Neural progenitor cell (in vitro differentiated cells): ENCODE data around the gene SEMA4A. TPM values are rescaled to one million over a fixed set of nuclear protein-coding genes. Genes with fewer than 3 reads are reported as not detected.

Source experiments
- DNase-seq: peaks from one replicate; pipeline ENCODE4 v3.0.0-alpha.2; 2016; ENCODE audit warnings: low spot score
- H2AFZ ChIP-seq: fragments of 200-600 bp; sonication (generic); replicated peaks from 2 replicates; pipeline ENCODE4 v1.6.1; 2016; ENCODE audit warnings: antibody characterized with exemption
- H3F3A ChIP-seq: fragments of 200-600 bp; sonication (generic); 2 replicates; pipeline ENCODE4 v1.6.1; 2016; ENCODE audit warnings: antibody characterized with exemption, low read depth
- H3K27ac ChIP-seq: fragments of 200-600 bp; sonication (generic); 2 replicates; pipeline ENCODE4 v1.5.1; 2016; ENCODE audit warnings: mild to moderate bottlenecking
- H3K27me3 ChIP-seq: fragments of 200-600 bp; sonication (generic); 2 replicates; pipeline ENCODE4 v1.6.1; 2016; ENCODE audit warnings: mild to moderate bottlenecking, moderate library complexity
- H3K36me3 ChIP-seq: fragments of 200-600 bp; sonication (generic); 2 replicates; pipeline ENCODE4 v1.5.1; 2016
- H3K4me1 ChIP-seq: fragments of 200-600 bp; sonication (generic); 2 replicates; pipeline ENCODE4 v1.6.1; 2016; ENCODE audit warnings: mixed run types
- H3K4me2 ChIP-seq: fragments of 200-600 bp; sonication (generic); 2 replicates; pipeline ENCODE4 v1.6.1; 2016
- H3K4me3 ChIP-seq: fragments of 200-600 bp; sonication (generic); 2 replicates; pipeline ENCODE4 v1.5.1; 2016
- H3K79me2 ChIP-seq: fragments of 200-600 bp; sonication (generic); 2 replicates; pipeline ENCODE4 v1.6.1; 2016; ENCODE audit warnings: low read depth
- H3K9ac ChIP-seq: fragments of 200-600 bp; sonication (generic); 2 replicates; pipeline ENCODE4 v1.6.1; 2016
- H3K9me3 ChIP-seq: fragments of 200-600 bp; sonication (generic); 2 replicates; pipeline ENCODE4 v1.5.1; 2016; ENCODE audit warnings: low read depth
- H4K20me1 ChIP-seq: fragments of 200-600 bp; sonication (generic); 2 replicates; pipeline ENCODE4 v1.6.1; 2016; ENCODE audit warnings: low read depth
- H3K27ac Mint-ChIP-seq: 3 replicates; pipeline ENCODE4 v1.8.0; 2021; ENCODE audit warnings: mixed read lengths
- H3K27me3 Mint-ChIP-seq: 2 replicates; pipeline ENCODE4 v1.8.0; 2022; ENCODE audit warnings: low read depth, mild to moderate bottlenecking, inconsistent platforms, moderate library complexity, mixed read lengths; ENCODE audit not compliant: insufficient read depth
- H3K36me3 Mint-ChIP-seq: 3 replicates; pipeline ENCODE4 v1.8.0; 2021; ENCODE audit warnings: mixed read lengths
- H3K4me1 Mint-ChIP-seq: 3 replicates; pipeline ENCODE4 v1.8.0; 2021; ENCODE audit warnings: mixed read lengths
- H3K4me3 Mint-ChIP-seq: 3 replicates; pipeline ENCODE4 v1.8.0; 2021; ENCODE audit warnings: mild to moderate bottlenecking, moderate library complexity, mixed read lengths
- H3K9me3 Mint-ChIP-seq: 3 replicates; pipeline ENCODE4 v1.8.0; 2020; ENCODE audit warnings: mixed read lengths
- EZH2 ChIP-seq: fragments of 200-600 bp; sonication (generic); IDR thresholded peaks from 2 replicates; pipeline ENCODE4 v1.6.1; 2017; ENCODE audit warnings: antibody characterized with exemption, mild to moderate bottlenecking, moderate library complexity
- EZH2phosphoT487 ChIP-seq: fragments of 200-600 bp; sonication (generic); IDR thresholded peaks from 2 replicates; pipeline ENCODE4 v1.6.1; 2017; ENCODE audit warnings: antibody characterized with exemption
- total RNA-seq: library from RNA; depleted of rRNA; stranded (reverse); fragments of >200 nt; gene quantifications from 2 replicates; pipeline ENCODE4 v1.2.3, GENCODE V29; 2015; ENCODE audit warnings: low replicate concordance
- TF ChIP-seq, protein P1 (sequence below): fragments of 200-600 bp; sonication (generic); IDR thresholded peaks from 2 replicates; pipeline ENCODE4 v1.5.1; 2017; ENCODE audit warnings: antibody characterized with exemption, mild to moderate bottlenecking

Gene SEMA4A
- total RNA-seq, 1 donor from 2014 or later = 0.69 TPM

GRCh38 chr1:156146769-156147405 is 6.5 kb upstream of the SEMA4A start:
- Mint-ChIP-seq H3K36me3 (no peaks in the 10 kb centered on the region), H3K4me3 (peak overlapping the region; percentile 74), H3K27ac (no peak overlapping the region), H3K27me3 (peaks cover 11% of the 10 kb centered on the region), H3K9me3 (no peaks in the 10 kb centered on the region), H3K4me1 (peaks cover 46% of the 10 kb centered on the region)
- H3K36me3 ChIP-seq = no peaks in the 10 kb centered on the region
- DNase-seq = no peak
- H3K79me2 ChIP-seq = no peaks in the 10 kb centered on the region
- H3K4me3 ChIP-seq = peak overlapping the region; percentile 22
- H3F3A ChIP-seq = peaks cover 23% of the 10 kb centered on the region
- H3K27me3 ChIP-seq = peaks cover 6% of the 10 kb centered on the region
- no peak overlapping the region for H3K27ac ChIP-seq
- no peaks in the 10 kb centered on the region for H4K20me1 ChIP-seq
- peak overlapping the region; percentile 67 for H3K4me2 ChIP-seq
- peak overlapping the region; percentile 53 for H2AFZ ChIP-seq
- H3K9ac ChIP-seq = no peak overlapping the region
- no peak for TF ChIP-seq EZH2phosphoT487
- no peak for TF ChIP-seq EZH2
- TF ChIP-seq, protein P1, sequence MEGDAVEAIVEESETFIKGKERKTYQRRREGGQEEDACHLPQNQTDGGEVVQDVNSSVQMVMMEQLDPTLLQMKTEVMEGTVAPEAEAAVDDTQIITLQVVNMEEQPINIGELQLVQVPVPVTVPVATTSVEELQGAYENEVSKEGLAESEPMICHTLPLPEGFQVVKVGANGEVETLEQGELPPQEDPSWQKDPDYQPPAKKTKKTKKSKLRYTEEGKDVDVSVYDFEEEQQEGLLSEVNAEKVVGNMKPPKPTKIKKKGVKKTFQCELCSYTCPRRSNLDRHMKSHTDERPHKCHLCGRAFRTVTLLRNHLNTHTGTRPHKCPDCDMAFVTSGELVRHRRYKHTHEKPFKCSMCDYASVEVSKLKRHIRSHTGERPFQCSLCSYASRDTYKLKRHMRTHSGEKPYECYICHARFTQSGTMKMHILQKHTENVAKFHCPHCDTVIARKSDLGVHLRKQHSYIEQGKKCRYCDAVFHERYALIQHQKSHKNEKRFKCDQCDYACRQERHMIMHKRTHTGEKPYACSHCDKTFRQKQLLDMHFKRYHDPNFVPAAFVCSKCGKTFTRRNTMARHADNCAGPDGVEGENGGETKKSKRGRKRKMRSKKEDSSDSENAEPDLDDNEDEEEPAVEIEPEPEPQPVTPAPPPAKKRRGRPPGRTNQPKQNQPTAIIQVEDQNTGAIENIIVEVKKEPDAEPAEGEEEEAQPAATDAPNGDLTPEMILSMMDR = no peak
- H3K9me3 ChIP-seq = no peaks in the 10 kb centered on the region
- H3K4me1 ChIP-seq = peaks cover 40% of the 10 kb centered on the region

GRCh38 chr1:156148216-156148615 is 5.2 kb upstream of the SEMA4A start:
- H3K4me3 Mint-ChIP-seq = peak overlapping the region; percentile 22
- no peak overlapping the region for H3K27ac ChIP-seq

DNA sequence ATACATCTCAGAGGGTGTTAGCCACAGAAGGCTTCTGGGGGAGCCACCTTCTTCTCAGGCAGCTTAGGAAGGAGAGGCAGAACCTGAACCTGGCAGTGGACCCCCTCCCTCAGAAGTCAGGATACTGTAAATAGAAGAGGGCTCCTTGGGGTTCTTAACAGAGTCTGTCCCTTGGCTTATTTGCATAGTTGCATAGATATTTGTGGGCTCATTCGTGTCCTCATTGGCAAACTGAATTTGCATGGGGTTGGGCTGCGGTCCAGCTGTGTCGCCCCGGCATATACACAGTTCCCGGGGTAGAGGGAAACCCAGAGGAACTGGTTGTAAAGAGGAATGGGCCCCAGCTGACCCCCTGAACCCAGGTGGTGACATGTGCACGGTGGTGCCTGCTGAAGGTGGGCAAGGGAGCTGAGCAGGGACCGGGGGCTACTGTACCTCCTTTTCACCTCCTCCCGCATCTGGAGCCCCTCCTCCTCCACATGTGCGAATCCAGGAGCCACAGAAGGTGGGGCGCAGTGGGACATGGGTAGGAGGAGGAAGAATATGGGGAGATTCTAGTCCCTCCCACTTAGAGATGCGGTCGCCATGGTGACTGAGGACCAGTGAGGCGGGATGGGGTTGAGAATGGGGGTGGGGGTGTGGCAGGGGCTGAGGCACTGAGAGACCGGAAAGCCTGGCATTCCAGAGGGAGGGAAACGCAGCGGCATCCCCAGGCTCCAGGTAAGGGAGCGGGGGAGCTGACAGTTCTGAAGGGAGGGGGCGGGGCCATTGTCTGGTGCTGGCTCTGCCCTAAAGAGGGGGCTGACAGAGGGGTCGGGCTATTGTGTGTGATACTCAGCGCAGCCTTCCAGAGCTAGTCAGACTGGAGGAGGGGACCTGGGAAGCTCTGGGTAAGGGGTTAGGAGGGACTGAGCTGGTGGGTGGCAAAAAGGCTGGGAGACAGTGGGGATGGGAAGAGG is 3.7 kb upstream of the SEMA4A start:
- Histone ChIP-seq H4K20me1 (no peaks in the 10 kb centered on the region), H3K4me3 (peak overlapping the region; percentile 17), H3K4me2 (peak overlapping the region; percentile 67), H3K36me3 (no peaks in the 10 kb centered on the region), H3K9ac (no peak overlapping the region), H3K27me3 (peaks cover 6% of the 10 kb centered on the region), H3K4me1 (peaks cover 40% of the 10 kb centered on the region), H3K27ac (no peak overlapping the region), H3K9me3 (no peaks in the 10 kb centered on the region), H2AFZ (no peak overlapping the region), H3K79me2 (no peaks in the 10 kb centered on the region), H3F3A (peaks cover 17% of the 10 kb centered on the region)
- Mint-ChIP-seq H3K27ac (no peak overlapping the region), H3K9me3 (no peaks in the 10 kb centered on the region), H3K4me3 (peak overlapping the region; percentile 75), H3K4me1 (peaks cover 57% of the 10 kb centered on the region), H3K36me3 (no peaks in the 10 kb centered on the region), H3K27me3 (peaks cover 11% of the 10 kb centered on the region)
- DNase-seq = peak; percentile 87
- no peak for TF ChIP-seq EZH2
- no peak for TF ChIP-seq EZH2phosphoT487
- TF ChIP-seq, protein P1 = no peak

More at GRCh38 chr1:156148216-156148615, 5.2 kb upstream of the SEMA4A start:
- no peak overlapping the region for H2AFZ ChIP-seq
- Mint-ChIP-seq H3K36me3 (no peaks in the 10 kb centered on the region), H3K4me1 (peaks cover 57% of the 10 kb centered on the region), H3K27me3 (peaks cover 11% of the 10 kb centered on the region), H3K27ac (no peak overlapping the region), H3K9me3 (no peaks in the 10 kb centered on the region)
- no peak for DNase-seq
- peaks cover 6% of the 10 kb centered on the region for H3K27me3 ChIP-seq
- no peaks in the 10 kb centered on the region for H3K79me2 ChIP-seq
- TF ChIP-seq, protein P1 = no peak
- TF ChIP-seq EZH2 (no peak), EZH2phosphoT487 (no peak)
- no peak overlapping the region for H3K9ac ChIP-seq
- no peak overlapping the region for H3K4me3 ChIP-seq
- H3K36me3 ChIP-seq = no peaks in the 10 kb centered on the region
- H3K4me1 ChIP-seq = peaks cover 40% of the 10 kb centered on the region
- H4K20me1 ChIP-seq = no peaks in the 10 kb centered on the region
- H3F3A ChIP-seq = peaks cover 18% of the 10 kb centered on the region
- no peaks in the 10 kb centered on the region for H3K9me3 ChIP-seq
- no peak overlapping the region for H3K4me2 ChIP-seq
